ENCODE results near the gene HECW1.

Gene HECW1

GRCh38 chr7:43274752-43275151 lies 162.3 kb downstream of the HECW1 start:
- DNase-seq, result no peak

GRCh38 chr7:43276547-43276946 lies 164.1 kb downstream of the HECW1 start:
- DNase-seq, result no peak

- DNase-seq, result no peak
These were observed 165.7 kb downstream of the HECW1 start for GRCh38 chr7:43278088-43278644.

GRCh38 chr7:43281268-43281667 lies 168.8 kb downstream of the HECW1 start:
- DNase-seq, result no peak

- no peak for DNase-seq
These were observed 171.3 kb downstream of the HECW1 start for GRCh38 chr7:43283706-43284105.

GRCh38 chr7:43289826-43290225 lies 177.4 kb downstream of the HECW1 start:
- no peak for DNase-seq

GRCh38 chr7:43290978-43291377 lies 178.5 kb downstream of the HECW1 start:
- no peak for DNase-seq

GRCh38 chr7:43291789-43292188 lies 179.3 kb downstream of the HECW1 start:
- no peak for DNase-seq

GRCh38 chr7:43292384-43292783 lies 179.9 kb downstream of the HECW1 start:
- DNase-seq, result no peak

GRCh38 chr7:43294080-43294630 lies 181.7 kb downstream of the HECW1 start:
- DNase-seq, result no peak

GRCh38 chr7:43295429-43295828 lies 183.0 kb downstream of the HECW1 start:
- no peak for DNase-seq

GRCh38 chr7:43296306-43296705 lies 183.9 kb downstream of the HECW1 start:
- no peak for DNase-seq

GRCh38 chr7:43298617-43299016 lies 186.2 kb downstream of the HECW1 start:
- DNase-seq, result no peak

GRCh38 chr7:43300121-43300520 lies 187.7 kb downstream of the HECW1 start:
- DNase-seq, result no peak

GRCh38 chr7:43302211-43302711 lies 189.8 kb downstream of the HECW1 start:
- no peak for DNase-seq

GRCh38 chr7:43302773-43303460 lies 190.5 kb downstream of the HECW1 start:
- DNase-seq, result no peak

- no peak for DNase-seq
These were observed 191.3 kb downstream of the HECW1 start for GRCh38 chr7:43303740-43304241.

- no peak for DNase-seq
These were observed 194.0 kb downstream of the HECW1 start for GRCh38 chr7:43306404-43306803.

- DNase-seq, result no peak
These were observed 195.1 kb downstream of the HECW1 start for GRCh38 chr7:43307522-43307921.

GRCh38 chr7:43308913-43309705 lies 196.7 kb downstream of the HECW1 start:
- no peak for DNase-seq

GRCh38 chr7:43309706-43310022 lies 197.2 kb downstream of the HECW1 start:
- no peak for DNase-seq

GRCh38 chr7:43311052-43311451 lies 198.6 kb downstream of the HECW1 start:
- no peak for DNase-seq

- no peak for DNase-seq
These were observed 199.2 kb downstream of the HECW1 start for GRCh38 chr7:43311694-43312093.

Measured in DMS153 (cell line).